ENCODE results near the gene AHRR.
A peak's percentile ranks its signal among the peaks of the same experiment; 100 is the strongest.
"Not testable (repeated sequence)": the region's sequence is repeated elsewhere in the genome, so short reads cannot be mapped to it uniquely, and the experiment has no call there.

AHRR gene

GRCh38 chr5:321230-321725, at the start of gene AHRR:
Gene AHRR (plus strand): TSS chr5:321714. CDS start chr5:343903, 22,189 bp downstream.
- DNase-seq (ENCODE audit: low spot score), result no peak
- TF ChIP-seq, protein P1, sequence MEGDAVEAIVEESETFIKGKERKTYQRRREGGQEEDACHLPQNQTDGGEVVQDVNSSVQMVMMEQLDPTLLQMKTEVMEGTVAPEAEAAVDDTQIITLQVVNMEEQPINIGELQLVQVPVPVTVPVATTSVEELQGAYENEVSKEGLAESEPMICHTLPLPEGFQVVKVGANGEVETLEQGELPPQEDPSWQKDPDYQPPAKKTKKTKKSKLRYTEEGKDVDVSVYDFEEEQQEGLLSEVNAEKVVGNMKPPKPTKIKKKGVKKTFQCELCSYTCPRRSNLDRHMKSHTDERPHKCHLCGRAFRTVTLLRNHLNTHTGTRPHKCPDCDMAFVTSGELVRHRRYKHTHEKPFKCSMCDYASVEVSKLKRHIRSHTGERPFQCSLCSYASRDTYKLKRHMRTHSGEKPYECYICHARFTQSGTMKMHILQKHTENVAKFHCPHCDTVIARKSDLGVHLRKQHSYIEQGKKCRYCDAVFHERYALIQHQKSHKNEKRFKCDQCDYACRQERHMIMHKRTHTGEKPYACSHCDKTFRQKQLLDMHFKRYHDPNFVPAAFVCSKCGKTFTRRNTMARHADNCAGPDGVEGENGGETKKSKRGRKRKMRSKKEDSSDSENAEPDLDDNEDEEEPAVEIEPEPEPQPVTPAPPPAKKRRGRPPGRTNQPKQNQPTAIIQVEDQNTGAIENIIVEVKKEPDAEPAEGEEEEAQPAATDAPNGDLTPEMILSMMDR (IDR thresholded peaks at IDR 0.05), result peak; percentile 23
- H3K27ac ChIP-seq, result no peak within 1 kb of the TSS
- peak within 1 kb of the TSS; percentile 72 for H3K4me3 ChIP-seq

DNA sequence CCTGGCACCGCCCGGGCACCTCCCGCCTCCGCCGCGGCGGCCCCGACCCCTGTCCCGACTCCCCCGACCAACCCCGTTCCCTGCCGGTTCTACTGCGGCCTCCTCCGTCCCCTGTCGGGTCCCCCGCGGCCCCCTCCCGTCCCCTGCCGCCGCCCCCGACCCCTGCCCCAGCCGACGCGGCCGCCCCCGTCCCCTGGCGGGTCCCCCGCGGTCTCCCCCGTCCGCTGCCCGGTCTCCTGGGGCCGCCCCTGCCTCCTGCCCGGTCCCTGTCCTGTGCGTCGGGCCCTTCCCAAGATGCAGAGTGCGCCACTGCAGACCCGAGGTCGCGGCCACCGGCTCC, 49.7 kb upstream of the AHRR start:
- not testable (repeated sequence) for DNase-seq (ENCODE audit: low spot score)
- H3K27ac ChIP-seq, result peak overlapping the region; percentile 68 to 89
- peak overlapping the region; percentile 97 for H3K4me3 ChIP-seq

- peak overlapping the region; percentile 97 for H3K4me3 ChIP-seq
- not testable (repeated sequence) for H3K27ac ChIP-seq; DNase-seq (ENCODE audit: low spot score)
Measured at GRCh38 chr5:273091-273490, 48.4 kb upstream of the AHRR start.

- H3K27ac ChIP-seq; DNase-seq (ENCODE audit: low spot score); H3K4me3 ChIP-seq: not testable (repeated sequence)
Measured at GRCh38 chr5:273491-273890, 48.0 kb upstream of the AHRR start.

- DNase-seq (ENCODE audit: low spot score); H3K27ac ChIP-seq; H3K4me3 ChIP-seq: not testable (repeated sequence)
Measured at GRCh38 chr5:274346-274745, 47.2 kb upstream of the AHRR start.

- H3K4me3 ChIP-seq, result no peak overlapping the region
- no peak for DNase-seq (ENCODE audit: low spot score)
- TF ChIP-seq, protein P1 (IDR thresholded peaks at IDR 0.05), result no peak
- H3K27ac ChIP-seq, result no peak overlapping the region
Measured at GRCh38 chr5:278646-279045, 42.9 kb upstream of the AHRR start.

DNA sequence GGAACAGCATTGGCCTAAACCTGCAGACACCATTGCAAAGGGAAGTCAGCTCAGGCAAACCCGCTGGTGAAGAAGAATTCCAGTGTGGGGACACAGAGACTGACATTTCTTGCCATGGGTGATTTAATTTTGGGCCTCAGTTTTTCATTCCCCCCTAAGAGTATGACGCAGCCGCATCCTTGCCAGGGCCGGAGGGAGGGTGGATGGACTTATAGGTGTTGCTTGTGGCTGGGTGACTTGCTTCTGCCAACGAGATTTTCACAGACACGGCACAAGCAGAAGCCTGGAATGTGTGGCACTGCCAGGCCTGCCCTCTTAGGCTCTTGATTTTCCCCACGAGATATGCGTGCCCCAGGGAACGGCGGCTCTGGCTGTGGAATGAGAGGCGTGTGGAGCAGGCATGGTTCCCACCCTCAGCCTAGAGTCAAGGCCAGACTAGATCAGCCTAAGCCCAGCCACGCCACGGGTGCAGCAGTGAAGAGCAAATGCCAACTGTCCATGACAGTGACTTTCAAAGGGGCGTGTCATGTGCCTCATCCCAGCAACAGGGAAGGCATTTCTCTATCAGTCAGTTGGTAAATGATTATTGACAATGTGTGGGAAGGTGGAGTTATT, 42.4 kb upstream of the AHRR start:
- not testable (repeated sequence) for H3K4me3 ChIP-seq; H3K27ac ChIP-seq; DNase-seq (ENCODE audit: low spot score)

GRCh38 chr5:285991-286557, 35.4 kb upstream of the AHRR start:
- no peak overlapping the region for H3K27ac ChIP-seq
- TF ChIP-seq, protein P1 (IDR thresholded peaks at IDR 0.05), result no peak
- no peak for DNase-seq (ENCODE audit: low spot score)
- no peak overlapping the region for H3K4me3 ChIP-seq

DNA sequence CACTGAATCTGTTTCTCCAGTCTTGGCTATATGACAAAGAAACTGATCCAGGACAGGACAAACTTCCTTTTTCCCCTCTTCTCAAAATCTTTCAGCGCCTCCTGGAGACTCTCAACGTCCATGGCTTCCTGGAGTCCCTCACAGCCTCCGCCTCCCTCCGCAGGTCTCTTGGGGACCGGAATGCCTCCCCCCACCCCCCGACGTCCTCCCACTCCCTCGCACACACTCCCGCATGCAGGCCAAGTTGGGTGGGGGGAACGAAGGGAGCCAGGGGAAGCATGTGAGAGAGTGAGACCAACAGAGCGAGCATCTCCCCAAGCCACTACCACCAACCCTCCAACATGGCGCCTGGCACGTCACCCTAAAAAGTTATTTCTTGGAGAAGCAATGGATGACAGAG, 31.3 kb upstream of the AHRR start:
- not testable (repeated sequence) for DNase-seq (ENCODE audit: low spot score); H3K4me3 ChIP-seq; H3K27ac ChIP-seq

- not testable (repeated sequence) for H3K4me3 ChIP-seq; H3K27ac ChIP-seq; DNase-seq (ENCODE audit: low spot score)
Measured at GRCh38 chr5:291345-291744, 30.2 kb upstream of the AHRR start.

DNA sequence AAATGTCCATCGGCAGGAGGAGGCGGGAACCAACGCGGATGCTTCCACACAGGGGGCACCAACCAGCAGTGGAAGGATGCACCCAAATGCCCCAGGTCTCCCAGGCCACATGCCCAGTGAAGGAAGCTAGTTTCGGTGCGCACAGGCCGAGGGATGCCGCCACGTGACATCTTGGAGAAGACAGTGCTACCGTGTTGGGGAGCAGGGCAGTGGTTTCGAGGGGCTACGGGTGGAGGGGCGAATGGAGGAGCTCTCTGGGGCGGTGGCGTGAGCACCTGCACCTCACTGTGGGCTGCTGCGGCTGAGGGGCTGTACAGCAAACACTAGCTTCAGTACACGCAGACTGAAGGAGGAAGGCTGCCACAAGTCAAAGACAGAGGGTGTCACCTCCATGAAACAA, 26.7 kb upstream of the AHRR start:
- H3K27ac ChIP-seq; DNase-seq (ENCODE audit: low spot score); H3K4me3 ChIP-seq: not testable (repeated sequence)

- DNase-seq (ENCODE audit: low spot score); H3K4me3 ChIP-seq; H3K27ac ChIP-seq: not testable (repeated sequence)
Measured at GRCh38 chr5:296207-296606, 25.3 kb upstream of the AHRR start.

DNA sequence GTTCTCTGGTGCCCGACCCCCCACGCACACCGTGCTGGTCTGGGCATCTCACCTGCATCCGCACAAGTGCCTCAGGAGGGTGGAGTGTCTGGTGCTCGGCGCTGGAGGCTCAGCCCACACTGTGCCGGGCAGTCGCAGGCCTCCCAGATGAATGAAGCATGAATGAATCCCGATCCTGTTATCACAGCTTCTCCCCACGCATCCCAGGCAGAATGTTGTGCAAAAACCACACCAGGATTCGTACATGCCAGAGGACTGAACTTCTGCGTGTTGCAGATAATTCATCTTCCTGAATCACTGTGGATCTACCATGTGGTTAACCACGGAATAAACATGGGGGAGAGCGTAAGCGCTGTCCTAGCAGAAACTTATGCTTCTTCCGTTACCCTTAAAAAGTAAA, 24.6 kb upstream of the AHRR start:
- H3K27ac ChIP-seq; DNase-seq (ENCODE audit: low spot score); H3K4me3 ChIP-seq: not testable (repeated sequence)

DNA sequence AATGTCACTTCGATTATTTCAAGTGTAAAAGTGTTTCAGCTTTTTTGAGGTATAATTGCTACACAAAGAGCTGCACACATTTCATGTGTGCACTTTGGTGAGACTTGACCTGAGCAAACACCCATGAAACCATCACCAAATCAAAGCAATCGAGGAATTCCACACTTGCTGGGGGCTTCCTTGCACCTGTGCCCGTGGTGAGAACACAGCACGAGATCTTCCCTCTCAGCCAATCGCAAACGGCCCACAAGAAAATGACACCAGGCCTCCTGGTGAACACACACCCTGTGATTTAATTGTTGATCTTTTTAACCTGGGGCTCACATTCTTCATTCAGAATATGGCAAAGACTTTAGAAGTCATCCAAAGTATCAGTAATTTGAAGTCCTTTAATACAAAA, 24.1 kb upstream of the AHRR start:
- DNase-seq (ENCODE audit: low spot score); H3K4me3 ChIP-seq; H3K27ac ChIP-seq: not testable (repeated sequence)

DNA sequence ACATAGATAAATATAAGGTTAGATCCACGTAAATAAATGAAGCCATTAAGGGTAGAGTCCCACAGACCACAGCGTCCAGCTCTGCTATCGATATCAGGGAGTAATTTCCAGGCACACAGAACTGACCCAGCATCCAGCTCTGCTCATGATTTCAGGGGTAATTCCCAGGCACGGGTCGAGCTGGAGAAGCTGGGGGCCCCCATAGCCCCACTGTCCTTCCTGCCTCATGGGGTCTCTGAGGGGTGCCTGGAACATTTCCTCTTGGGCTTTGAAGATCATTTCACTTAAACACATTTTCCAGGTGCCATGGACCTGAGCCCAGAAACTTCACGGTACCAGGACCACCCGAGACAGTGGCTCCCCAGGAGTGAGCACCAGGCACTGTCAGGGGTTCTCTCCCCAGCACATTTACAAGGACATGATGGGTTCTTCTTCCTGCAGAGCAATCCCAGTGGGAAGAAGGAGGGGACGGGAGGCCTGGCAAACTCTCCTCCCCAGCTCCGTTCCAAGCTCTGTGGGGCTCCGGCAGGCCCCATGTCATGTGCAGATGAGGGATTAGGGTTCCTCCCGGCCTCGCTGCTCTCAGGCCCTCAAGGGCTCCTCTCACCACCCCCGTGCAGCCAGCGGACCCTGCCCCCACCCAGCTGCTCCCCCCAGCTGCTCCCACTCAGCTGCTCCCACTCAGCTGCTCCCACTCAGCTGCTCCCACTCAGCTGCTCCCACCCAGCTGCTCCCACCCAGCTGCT, 23.4 kb upstream of the AHRR start:
- H3K27ac ChIP-seq; DNase-seq (ENCODE audit: low spot score); H3K4me3 ChIP-seq: not testable (repeated sequence)
